HG02610 (cell line): ENCODE results near the gene ROBO3.

ENCODE experiments used
- ATAC-seq: cut with Tn5 transposase; IDR thresholded peaks from one replicate; pipeline ENCODE4 v1.9.1; 2021; ENCODE audit warnings: mild to moderate bottlenecking, moderate library complexity; ENCODE audit not compliant: unreplicated experiment

Gene ROBO3

GRCh38 chr11:124891373-124891861, 26.2 kb downstream of the ROBO3 start:
- no peak for ATAC-seq

GRCh38 chr11:124892146-124892545, 26.9 kb downstream of the ROBO3 start:
- ATAC-seq, result no peak

DNA sequence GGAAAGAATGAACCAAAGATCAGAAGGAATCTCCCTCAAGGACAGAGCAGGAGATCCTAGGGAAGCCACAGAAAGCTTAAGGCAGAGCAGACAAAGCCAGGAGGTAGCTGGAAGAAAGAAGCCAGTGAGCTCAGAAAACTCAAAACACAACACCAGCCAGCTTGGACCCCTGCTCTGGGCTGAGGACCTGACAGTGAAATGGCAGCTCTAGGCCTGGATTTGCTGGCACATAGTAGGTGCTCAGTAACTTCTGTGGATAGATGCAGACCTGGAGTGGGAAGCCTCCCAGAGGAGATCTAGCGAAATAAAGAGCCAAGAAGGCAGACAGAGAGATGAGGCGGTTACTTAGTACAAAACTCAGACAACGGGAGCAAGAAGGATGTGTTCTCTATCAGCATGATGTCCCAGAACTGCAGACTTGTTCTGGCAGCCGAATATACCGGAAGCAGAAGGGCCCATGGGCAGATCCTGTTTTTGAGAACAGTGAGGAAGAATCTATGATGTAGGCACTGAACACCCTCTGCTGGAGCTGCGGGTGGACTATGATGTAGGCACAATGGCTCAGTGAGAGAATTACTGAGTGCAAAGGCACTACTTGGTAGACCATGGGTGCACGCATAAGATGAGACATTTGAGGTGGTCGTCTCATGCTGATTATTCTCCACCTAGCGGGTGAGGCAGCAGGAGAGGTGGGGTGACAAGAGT, 27.7 kb downstream of the ROBO3 start:
- ATAC-seq, result no peak

DNA sequence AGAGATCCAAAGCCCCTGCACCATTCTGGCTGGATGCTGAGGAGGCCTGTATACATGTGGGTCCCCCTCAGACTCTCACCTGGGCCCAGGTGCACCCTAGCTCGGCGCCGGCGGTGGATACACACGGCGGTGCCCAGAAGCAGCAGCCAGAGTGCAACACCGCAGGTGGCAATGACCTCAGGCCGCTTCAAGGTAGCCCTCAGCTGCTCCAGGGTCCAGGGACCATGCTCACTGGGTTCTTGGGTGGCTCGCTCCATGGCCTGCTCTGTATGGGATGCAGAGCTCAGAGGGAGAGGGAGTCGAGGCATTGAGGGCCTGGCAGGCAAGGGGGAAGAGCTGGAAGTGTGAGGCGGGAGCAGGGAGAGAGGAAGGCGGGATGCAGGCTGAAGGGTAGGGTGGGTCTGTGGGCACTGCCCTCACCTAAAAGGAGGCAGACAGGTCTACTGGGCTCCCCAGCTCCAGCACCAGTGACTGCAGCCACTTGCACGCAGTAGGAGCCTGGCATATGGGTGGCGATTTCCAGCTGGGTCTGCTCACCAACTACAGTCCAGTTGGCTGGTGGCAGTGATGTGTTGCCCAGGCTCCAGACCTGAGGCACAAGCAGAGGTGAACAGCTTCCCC, 28.7 kb downstream of the ROBO3 start:
- ATAC-seq, result no peak

- ATAC-seq, result no peak
Observed at GRCh38 chr11:124894606-124895430, 29.6 kb downstream of the ROBO3 start.

DNA sequence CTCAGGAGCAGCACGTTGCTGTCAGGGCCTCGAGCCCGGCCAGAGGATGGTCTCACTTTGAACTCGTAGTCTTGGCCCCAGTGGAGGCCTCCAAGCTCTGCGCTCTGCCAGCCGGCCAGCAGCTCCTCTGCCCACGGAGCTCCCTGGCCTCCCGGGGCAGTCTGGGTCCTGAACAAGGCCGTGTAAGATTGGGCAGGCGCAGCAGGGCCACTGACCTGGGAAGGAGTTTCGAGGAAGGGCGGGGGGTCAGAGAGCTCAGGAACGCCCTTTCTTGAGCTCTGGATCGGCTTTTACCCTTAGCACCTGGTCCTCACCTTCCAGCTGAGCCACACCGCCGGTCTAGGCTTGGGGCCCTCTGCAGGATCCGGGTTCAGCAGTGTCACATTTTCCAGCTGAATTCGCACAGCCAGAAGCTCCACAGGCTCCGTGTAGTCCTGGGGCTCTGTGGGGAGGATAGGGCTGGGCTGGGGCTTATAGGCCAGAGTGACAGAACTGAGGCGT, 30.3 kb downstream of the ROBO3 start:
- ATAC-seq, result no peak

GRCh38 chr11:124896071-124896750, 31.0 kb downstream of the ROBO3 start:
- ATAC-seq, result no peak

GRCh38 chr11:124896821-124897391, 31.7 kb downstream of the ROBO3 start:
- ATAC-seq, result no peak

DNA sequence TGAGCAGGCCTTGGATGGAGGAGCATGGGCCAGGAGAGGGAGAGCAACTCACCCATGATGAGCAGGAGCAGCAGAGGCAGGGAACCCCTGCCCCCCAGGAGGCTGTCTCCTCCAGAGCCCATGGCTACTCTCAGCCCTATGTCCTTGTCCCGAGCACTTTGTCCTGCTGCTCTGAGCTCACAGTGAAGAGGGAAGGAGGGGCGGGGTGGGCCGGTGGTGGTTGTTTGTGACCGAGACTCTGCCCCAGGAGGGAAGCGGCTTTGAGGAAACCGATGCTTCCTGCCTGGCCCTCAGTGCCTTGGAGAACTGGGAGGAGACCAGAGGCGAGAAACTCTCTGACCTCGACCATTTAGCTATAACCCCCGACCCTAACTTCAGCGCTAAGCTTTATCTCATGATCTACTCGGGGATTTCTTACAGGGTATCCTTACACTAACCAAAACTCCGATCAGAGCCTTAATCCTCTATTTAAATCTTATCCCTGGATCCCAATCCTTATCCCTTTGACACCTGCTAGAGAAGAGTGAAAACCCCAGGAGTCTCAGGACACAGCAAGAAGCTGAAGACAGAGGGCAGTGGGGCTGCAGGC, 32.5 kb downstream of the ROBO3 start, which contains the start of gene ROBO4:
ROBO4 (minus strand) TSS at position 192 of the 589 bp plus-strand sequence; CDS start at position 122, 70 bp downstream.
- ATAC-seq, result no peak

GRCh38 chr11:124898263-124898680, 33.0 kb downstream of the ROBO3 start:
- no peak for ATAC-seq

DNA sequence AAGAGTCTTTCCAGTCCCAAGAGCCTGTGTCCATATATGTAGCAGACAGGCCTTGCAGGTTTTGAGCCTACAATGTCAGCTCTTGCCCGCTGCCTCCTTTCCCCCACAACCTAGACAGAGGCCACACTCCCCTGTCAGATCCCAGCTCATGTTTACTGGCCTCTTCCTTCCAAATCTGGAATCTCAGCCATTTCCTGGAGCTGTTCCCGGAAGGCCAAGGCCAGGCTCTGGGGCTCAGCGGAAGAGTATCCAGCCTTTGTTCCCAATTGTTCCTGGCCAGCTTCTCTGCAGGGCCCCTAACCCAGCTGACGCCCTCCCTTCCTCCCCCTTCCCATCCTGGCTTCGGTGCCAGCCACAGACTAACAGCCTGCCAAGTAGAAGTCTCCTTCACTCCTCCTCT, 33.5 kb downstream of the ROBO3 start:
- no peak for ATAC-seq

DNA sequence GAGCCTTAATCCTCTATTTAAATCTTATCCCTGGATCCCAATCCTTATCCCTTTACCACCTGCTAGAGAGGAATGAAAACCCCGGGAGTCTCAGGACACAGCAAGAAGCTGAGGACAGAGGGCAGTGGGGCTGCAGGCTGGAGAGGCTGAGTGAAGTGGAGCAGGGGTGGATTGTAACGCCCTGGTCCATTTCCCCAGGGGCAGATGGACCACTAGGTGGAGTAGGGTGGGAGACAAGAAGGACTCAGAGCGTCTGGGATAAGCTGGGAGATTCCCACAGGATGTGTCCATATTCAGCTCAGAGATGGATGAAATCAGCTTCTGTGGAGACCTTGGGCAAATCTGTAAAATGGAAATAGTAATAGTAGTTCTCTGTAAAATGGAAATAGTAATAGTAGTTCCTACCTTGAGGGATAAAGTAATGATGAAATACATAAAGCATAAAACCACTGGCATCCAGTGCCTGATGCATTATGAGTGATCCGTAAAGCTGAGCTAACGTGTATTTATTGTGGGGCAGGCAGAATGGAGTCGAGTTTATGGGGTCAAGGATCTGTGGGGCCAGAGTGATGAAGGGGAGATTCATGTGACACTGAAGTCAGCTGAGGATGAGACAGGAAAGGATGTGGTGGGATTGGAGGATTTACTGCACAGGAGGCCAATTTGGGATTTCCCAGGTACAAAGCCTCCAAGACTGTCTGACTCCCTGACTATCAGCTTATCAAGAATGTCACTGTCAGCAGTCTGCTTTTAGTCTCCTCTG, 34.3 kb downstream of the ROBO3 start:
- no peak for ATAC-seq

- ATAC-seq, result no peak
Observed at GRCh38 chr11:124900464-124900863, 35.2 kb downstream of the ROBO3 start.

DNA sequence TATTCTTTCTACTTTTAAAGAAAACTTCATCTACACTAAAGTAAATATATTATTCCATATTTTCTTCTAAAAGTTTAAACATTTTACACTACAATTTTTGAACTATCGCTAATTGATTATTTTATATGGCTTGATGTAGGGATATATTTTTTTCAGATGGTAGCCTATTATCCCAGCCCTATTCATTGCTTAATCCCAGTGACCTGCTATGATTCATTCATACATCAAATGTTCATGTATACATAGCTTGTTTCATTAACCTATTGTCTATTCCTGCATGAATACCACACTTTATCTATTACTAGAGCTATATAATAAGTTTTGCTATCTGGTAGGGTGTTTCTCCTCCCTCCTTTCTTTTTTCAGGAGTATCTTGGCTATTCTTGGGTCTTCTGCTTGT, 37.4 kb downstream of the ROBO3 start:
- ATAC-seq, result no peak

GRCh38 chr11:124915541-124916369, 50.5 kb downstream of the ROBO3 start:
- ATAC-seq, result no peak

DNA sequence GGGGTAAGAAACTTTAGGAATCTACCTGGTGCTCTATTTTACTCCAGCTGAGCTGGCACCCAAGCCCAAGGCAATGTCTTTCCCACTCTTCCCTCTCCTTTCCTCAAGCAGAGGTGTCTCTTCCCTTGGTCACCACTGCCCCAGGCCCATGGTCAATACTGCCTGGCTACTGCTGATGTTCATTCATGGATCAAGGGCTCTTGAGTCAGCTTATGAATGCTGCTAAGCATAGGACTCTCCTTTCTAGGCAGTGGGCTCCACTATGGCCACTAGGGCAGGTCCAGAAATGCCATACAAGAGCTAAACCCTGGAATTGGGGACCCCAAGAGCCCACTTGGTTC, 51.1 kb downstream of the ROBO3 start:
- ATAC-seq, result no peak

- ATAC-seq, result no peak
Observed at GRCh38 chr11:124917115-124917637, 51.9 kb downstream of the ROBO3 start.

DNA sequence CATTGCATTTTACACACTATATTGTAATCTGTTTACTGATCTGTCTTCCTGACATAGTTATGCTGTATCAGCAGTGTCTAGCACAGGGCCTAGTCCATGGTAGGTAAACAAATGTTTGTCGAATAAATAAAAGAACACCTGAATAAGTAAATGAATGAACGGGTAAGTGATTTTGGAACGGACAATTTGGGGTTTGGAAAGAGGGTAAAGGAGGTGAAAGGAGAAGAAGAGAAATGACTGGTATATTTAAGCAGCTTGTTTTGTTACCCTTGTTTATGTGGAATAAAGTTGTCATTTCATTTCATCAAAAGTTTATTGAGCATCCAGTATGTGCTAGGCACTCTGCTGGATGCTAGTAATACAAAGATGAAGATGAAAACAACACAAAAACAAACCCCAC, 53.7 kb downstream of the ROBO3 start, which contains the start of gene HEPN1:
HEPN1 (plus strand) TSS at position 301 of the 400 bp plus-strand sequence.
- ATAC-seq, result no peak
